ENCODE measurements around the gene APBA2. TPM values are rescaled to one million over a fixed set of nuclear protein-coding genes. Genes with fewer than 3 reads are reported as not detected.
A peak's percentile ranks its signal among the peaks of the same experiment; 100 is the strongest.

APBA2 gene
- total and polyA plus RNA-seq, 4 donors, result 0.41 to 2.1 (median 1.9) TPM

DNA sequence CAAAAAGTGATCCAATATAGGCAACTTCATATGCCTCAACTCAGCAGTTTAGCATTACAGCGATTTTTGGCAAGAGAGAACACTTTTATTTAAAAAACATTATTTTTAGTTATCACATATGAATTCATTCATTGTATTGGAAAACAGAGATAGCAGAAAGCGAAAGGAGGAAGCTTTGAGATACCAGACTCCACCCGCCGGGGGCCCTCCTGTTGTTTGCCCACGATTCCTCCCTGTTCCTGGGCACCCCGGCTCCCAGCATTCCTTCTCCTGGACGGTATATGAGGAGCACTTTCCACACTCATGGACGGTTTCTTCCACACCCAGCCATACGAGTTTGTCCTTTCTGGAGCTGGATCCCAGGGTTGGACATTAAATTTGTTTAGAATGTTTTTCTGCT lies 18.2 kb downstream of the APBA2 start:
- ATAC-seq (ENCODE audit: low FRiP score) (no peak), DNase-seq (peak in 1 of 2 donors; percentile 49)
- WGBS, 2 donors, result 55 to 68% methylated on average over 9 of the region's 9 CpGs
- no peak overlapping the region for H3K27ac ChIP-seq (ENCODE audit: low read depth in 1 of 2, low read length in 2 of 2)
- no peaks in the 10 kb centered on the region for H3K9me3 ChIP-seq (ENCODE audit: control insufficient read depth, low read length)
- H3K27me3 ChIP-seq (ENCODE audit: control insufficient read depth in 1 of 2, insufficient read depth in 2 of 2, low read length in 1 of 2), result no peaks in the 10 kb centered on the region
- no peak overlapping the region for H3K4me3 ChIP-seq (ENCODE audit: low read length in 2 of 2)
- no peaks in the 10 kb centered on the region for H3K4me1 ChIP-seq (ENCODE audit: control insufficient read depth in 1 of 2, insufficient read depth in 2 of 2, low read length in 2 of 2)
- intact Hi-C loops (cut with DNase I), result no loop called here
- no peaks in the 10 kb centered on the region for H3K36me3 ChIP-seq (ENCODE audit: control insufficient read depth in 1 of 2, insufficient read depth in 2 of 2, low read length in 1 of 2)

DNA sequence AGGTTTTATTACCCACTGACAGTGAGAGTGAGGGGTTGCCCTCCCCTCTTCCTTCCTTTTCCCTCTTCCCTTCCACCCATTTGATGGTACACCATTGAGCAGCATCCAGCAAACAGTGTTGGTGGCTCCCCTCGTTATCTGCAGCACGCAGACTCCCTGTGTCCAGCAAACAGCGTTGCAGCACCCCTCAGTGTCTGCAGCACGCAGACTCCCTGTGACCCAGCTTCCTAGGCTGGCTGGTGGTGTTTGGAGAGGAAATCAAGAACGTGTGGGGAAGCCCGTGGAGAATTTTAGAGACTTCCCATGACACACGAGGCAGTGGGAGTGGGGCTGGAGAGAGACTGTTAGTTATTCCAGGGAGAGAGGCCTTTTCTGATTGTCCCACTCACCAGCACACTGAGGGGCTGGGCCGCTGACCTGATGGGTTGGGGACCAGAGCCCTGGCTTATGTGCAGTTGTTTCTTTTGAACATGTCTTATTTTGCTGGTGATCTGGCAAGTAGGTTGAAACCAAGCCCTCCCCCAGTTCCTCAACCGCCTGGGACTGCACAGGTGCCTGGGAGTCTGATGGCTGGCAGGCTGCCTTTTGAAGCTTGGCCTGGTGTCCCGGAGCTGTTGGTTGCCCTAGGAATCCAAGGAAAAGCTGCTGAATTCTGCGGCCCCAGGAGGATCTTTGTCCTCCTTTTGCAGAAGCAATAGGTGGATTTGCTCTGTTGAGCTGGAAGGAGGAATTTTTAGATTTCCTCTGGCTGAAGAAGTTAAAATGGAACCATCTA lies 19.0 kb downstream of the APBA2 start:
- no peaks in the 10 kb centered on the region for H3K27me3 ChIP-seq (ENCODE audit: control insufficient read depth in 1 of 2, insufficient read depth in 2 of 2, low read length in 1 of 2)

GRCh38 chr15:28907338-28907960 lies 21.7 kb downstream of the APBA2 start:
- DNase-seq, result peak in 1 of 2 donors; percentile 47
- ATAC-seq (ENCODE audit: low FRiP score), result no peak
- intact Hi-C loops (cut with DNase I), result no loop called here
- Histone ChIP-seq H3K36me3 (ENCODE audit: control insufficient read depth in 1 of 2, insufficient read depth in 2 of 2, low read length in 1 of 2) (no peaks in the 10 kb centered on the region), H3K27me3 (ENCODE audit: control insufficient read depth in 1 of 2, insufficient read depth in 2 of 2, low read length in 1 of 2) (no peaks in the 10 kb centered on the region), H3K9me3 (ENCODE audit: control insufficient read depth, low read length) (no peaks in the 10 kb centered on the region), H3K27ac (ENCODE audit: low read depth in 1 of 2, low read length in 2 of 2) (no peak overlapping the region), H3K4me1 (ENCODE audit: control insufficient read depth in 1 of 2, insufficient read depth in 2 of 2, low read length in 2 of 2) (no peaks in the 10 kb centered on the region), H3K4me3 (ENCODE audit: low read length in 2 of 2) (no peak overlapping the region)
- 92 to 94% methylated on average over 11 of the region's 11 CpGs for WGBS, 2 donors

More for the DNA sequence above, 19.0 kb downstream of the APBA2 start:
- Histone ChIP-seq H3K36me3 (ENCODE audit: control insufficient read depth in 1 of 2, insufficient read depth in 2 of 2, low read length in 1 of 2) (no peaks in the 10 kb centered on the region), H3K4me1 (ENCODE audit: control insufficient read depth in 1 of 2, insufficient read depth in 2 of 2, low read length in 2 of 2) (no peaks in the 10 kb centered on the region), H3K9me3 (ENCODE audit: control insufficient read depth, low read length) (no peaks in the 10 kb centered on the region), H3K27ac (ENCODE audit: low read depth in 1 of 2, low read length in 2 of 2) (no peak overlapping the region), H3K4me3 (ENCODE audit: low read length in 2 of 2) (no peak overlapping the region)
- DNase-seq, result peak in 1 of 2 donors; percentile 59
- intact Hi-C loops (cut with DNase I), result no loop called here
- WGBS, 2 donors, result 65 to 66% methylated on average over 11 of the region's 11 CpGs
- no peak for ATAC-seq (ENCODE audit: low FRiP score)

DNA sequence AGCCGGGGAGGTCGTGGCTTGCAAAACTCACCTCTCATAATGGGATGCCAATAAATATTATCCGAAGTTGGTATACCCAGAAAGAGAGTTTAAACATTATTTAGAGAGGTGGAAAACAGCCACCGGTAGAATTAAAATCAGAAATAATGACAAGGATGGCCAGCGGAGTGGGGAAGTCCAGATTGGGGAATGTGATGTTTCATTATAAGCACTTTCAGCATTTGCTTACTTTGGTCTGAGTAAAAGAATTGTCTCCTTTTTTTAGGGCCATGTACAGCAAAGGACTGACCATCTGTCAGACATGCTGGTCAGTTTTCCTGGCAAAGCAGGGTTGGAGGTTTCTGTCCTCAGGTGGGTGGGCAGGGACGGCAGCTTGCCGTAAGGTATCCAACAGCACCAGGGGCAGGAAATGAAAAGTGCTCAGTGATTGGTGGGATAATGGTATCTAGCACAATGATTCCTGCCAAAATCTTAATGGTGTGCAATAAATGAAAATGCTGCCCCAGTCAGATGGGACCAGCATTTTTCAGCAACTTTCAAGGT lies 24.3 kb downstream of the APBA2 start:
- WGBS, 2 donors, result 83 to 89% methylated on average over 7 of the region's 7 CpGs
- Histone ChIP-seq H3K27ac (ENCODE audit: low read depth in 1 of 2, low read length in 2 of 2) (no peak overlapping the region), H3K27me3 (ENCODE audit: control insufficient read depth in 1 of 2, insufficient read depth in 2 of 2, low read length in 1 of 2) (no peaks in the 10 kb centered on the region), H3K4me1 (ENCODE audit: control insufficient read depth in 1 of 2, insufficient read depth in 2 of 2, low read length in 2 of 2) (no peaks in the 10 kb centered on the region), H3K36me3 (ENCODE audit: control insufficient read depth in 1 of 2, insufficient read depth in 2 of 2, low read length in 1 of 2) (no peaks in the 10 kb centered on the region), H3K9me3 (ENCODE audit: control insufficient read depth, low read length) (no peaks in the 10 kb centered on the region), H3K4me3 (ENCODE audit: low read length in 2 of 2) (no peak overlapping the region)
- intact Hi-C loops (cut with DNase I), result no loop called here
- peak in 1 of 2 donors; percentile 12 for DNase-seq
- ATAC-seq (ENCODE audit: low FRiP score), result no peak

GRCh38 chr15:28911310-28911931 lies 25.6 kb downstream of the APBA2 start:
- Histone ChIP-seq H3K36me3 (ENCODE audit: control insufficient read depth in 1 of 2, insufficient read depth in 2 of 2, low read length in 1 of 2) (no peaks in the 10 kb centered on the region), H3K27ac (ENCODE audit: low read depth in 1 of 2, low read length in 2 of 2) (no peak overlapping the region), H3K4me3 (ENCODE audit: low read length in 2 of 2) (no peak overlapping the region), H3K4me1 (ENCODE audit: control insufficient read depth in 1 of 2, insufficient read depth in 2 of 2, low read length in 2 of 2) (no peaks in the 10 kb centered on the region), H3K9me3 (ENCODE audit: control insufficient read depth, low read length) (no peaks in the 10 kb centered on the region), H3K27me3 (ENCODE audit: control insufficient read depth in 1 of 2, insufficient read depth in 2 of 2, low read length in 1 of 2) (no peaks in the 10 kb centered on the region)
- intact Hi-C loops (cut with DNase I), result no loop called here
- WGBS, 2 donors, result 45 to 48% methylated on average over 8 of the region's 8 CpGs
- DNase-seq, result no peak
- ATAC-seq (ENCODE audit: low FRiP score), result no peak

DNA sequence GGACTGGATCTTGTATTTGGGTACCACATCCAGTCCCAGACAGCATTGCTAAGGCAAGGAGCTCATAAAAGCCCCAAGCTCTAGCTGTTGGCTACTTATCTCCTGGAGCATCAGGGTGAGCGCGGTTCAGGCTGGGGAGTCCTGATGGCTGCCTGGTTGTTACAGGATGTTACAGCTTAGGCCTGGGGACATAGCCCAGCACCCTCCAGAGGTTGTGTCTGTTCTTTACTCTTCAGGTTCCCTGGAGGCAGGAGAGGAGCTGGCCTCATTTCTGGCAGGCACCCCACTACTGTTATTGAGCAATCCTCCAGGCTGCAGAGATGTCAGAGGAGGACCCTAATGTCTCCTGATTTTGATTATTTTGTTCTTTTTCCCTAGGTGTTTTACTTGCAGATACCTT lies 26.6 kb downstream of the APBA2 start:
- Histone ChIP-seq H3K4me1 (ENCODE audit: control insufficient read depth in 1 of 2, insufficient read depth in 2 of 2, low read length in 2 of 2) (no peaks in the 10 kb centered on the region), H3K27ac (ENCODE audit: low read depth in 1 of 2, low read length in 2 of 2) (no peak overlapping the region), H3K36me3 (ENCODE audit: control insufficient read depth in 1 of 2, insufficient read depth in 2 of 2, low read length in 1 of 2) (no peaks in the 10 kb centered on the region), H3K27me3 (ENCODE audit: control insufficient read depth in 1 of 2, insufficient read depth in 2 of 2, low read length in 1 of 2) (no peaks in the 10 kb centered on the region), H3K9me3 (ENCODE audit: control insufficient read depth, low read length) (no peaks in the 10 kb centered on the region), H3K4me3 (ENCODE audit: low read length in 2 of 2) (no peak overlapping the region)
- WGBS, 2 donors, result 92 to 93% methylated on average over 2 of the region's 2 CpGs
- peak; percentile 29 to 51 for DNase-seq
- intact Hi-C loops (cut with DNase I), result no loop called here
- ATAC-seq (ENCODE audit: low FRiP score), result no peak

- no peaks in the 10 kb centered on the region for H3K27me3 ChIP-seq (ENCODE audit: control insufficient read depth in 1 of 2, insufficient read depth in 2 of 2, low read length in 1 of 2)
- ATAC-seq (ENCODE audit: low FRiP score), result no peak
- H3K27ac ChIP-seq (ENCODE audit: low read depth in 1 of 2, low read length in 2 of 2), result no peak overlapping the region
- no peaks in the 10 kb centered on the region for H3K36me3 ChIP-seq (ENCODE audit: control insufficient read depth in 1 of 2, insufficient read depth in 2 of 2, low read length in 1 of 2)
- H3K4me3 ChIP-seq (ENCODE audit: low read length in 2 of 2), result no peak overlapping the region
- intact Hi-C loops (cut with DNase I), result no loop called here
- no peaks in the 10 kb centered on the region for H3K9me3 ChIP-seq (ENCODE audit: control insufficient read depth, low read length)
- DNase-seq, result peak; percentile 33 to 56
- WGBS, 2 donors, result 94 to 95% methylated on average over 9 of the region's 9 CpGs
- H3K4me1 ChIP-seq (ENCODE audit: control insufficient read depth in 1 of 2, insufficient read depth in 2 of 2, low read length in 2 of 2), result no peaks in the 10 kb centered on the region
These were observed 27.5 kb downstream of the APBA2 start for GRCh38 chr15:28913171-28913765.

GRCh38 chr15:28914046-28914445 lies 28.3 kb downstream of the APBA2 start:
- Histone ChIP-seq H3K27me3 (ENCODE audit: control insufficient read depth in 1 of 2, insufficient read depth in 2 of 2, low read length in 1 of 2) (no peaks in the 10 kb centered on the region), H3K27ac (ENCODE audit: low read depth in 1 of 2, low read length in 2 of 2) (no peak overlapping the region), H3K4me3 (ENCODE audit: low read length in 2 of 2) (no peak overlapping the region), H3K4me1 (ENCODE audit: control insufficient read depth in 1 of 2, insufficient read depth in 2 of 2, low read length in 2 of 2) (no peaks in the 10 kb centered on the region), H3K36me3 (ENCODE audit: control insufficient read depth in 1 of 2, insufficient read depth in 2 of 2, low read length in 1 of 2) (no peaks in the 10 kb centered on the region), H3K9me3 (ENCODE audit: control insufficient read depth, low read length) (no peaks in the 10 kb centered on the region)
- 95 to 96% methylated on average over 3 of the region's 3 CpGs for WGBS, 2 donors
- DNase-seq, result peak in 1 of 2 donors; percentile 11
- ATAC-seq (ENCODE audit: low FRiP score), result no peak
- intact Hi-C loops (cut with DNase I), result no loop called here
